Testis (tissue), 3 donors: ENCODE measurements around the gene TREH. TPM values are rescaled to one million over a fixed set of nuclear protein-coding genes. Genes with fewer than 3 reads are reported as not detected.

Experiments used
- DNase-seq: peaks from one replicate; pipeline ENCODE4 v3.0.0-alpha.2; 2019
- H3K27ac ChIP-seq, 2 donors: fragments of 200-600 bp; sonication (generic); one replicate each; pipeline ENCODE4 v1.5.1; 2019
- H3K27me3 ChIP-seq: fragments of 200-600 bp; sonication (generic); one replicate; pipeline ENCODE4 v1.5.1; 2019
- H3K36me3 ChIP-seq: fragments of 200-600 bp; sonication (generic); one replicate; pipeline ENCODE4 v1.5.1; 2017; ENCODE audit warnings: low read depth; ENCODE audit errors: missing control alignments
- H3K4me1 ChIP-seq: fragments of 200-600 bp; sonication (generic); one replicate; pipeline ENCODE4 v1.5.1; 2019
- H3K4me3 ChIP-seq, 2 donors: fragments of 200-600 bp; sonication (generic); one replicate each; pipeline ENCODE4 v1.5.1; 2017 to 2019
- H3K9me3 ChIP-seq: fragments of 200-600 bp; sonication (generic); one replicate; pipeline ENCODE4 v1.5.1; 2017
- CTCF ChIP-seq, 3 experiments: fragments of 450-650 bp in 2 of 3; fragments of 200-600 bp in 1 of 3; sonication (generic) in 1 of 3; IDR thresholded peaks; one replicate each; pipeline ENCODE4 v1.5.1; 2016 to 2019; ENCODE audit warnings: antibody characterized with exemption in 3 of 3, mild to moderate bottlenecking in 2 of 3, moderate library complexity in 1 of 3
- POLR2A ChIP-seq: fragments of 450-650 bp; IDR thresholded peaks from one replicate; pipeline ENCODE4 v1.6.1; 2017; ENCODE audit warnings: antibody characterized with exemption, mild to moderate bottlenecking, moderate library complexity
- WGBS, 2 donors: methylation state at CpG; one replicate each; pipeline ENCODE4 v1.1.5; 2018; 5-methylcytosine and 5-hydroxymethylcytosine counted together
- intact Hi-C: fragments of 100-400 bp; cut with DNase I; formaldehyde crosslinking; loops from one replicate; pipeline ENCODE4 v1.15.1; 2023; ENCODE audit warnings: low total_unique reads
- polyA plus RNA-seq: library from polyadenylated mRNA; stranded (reverse); fragments of 350-450 nt; fragmentation: Illumina TruSeq; extraction: RNeasy Lipid Tissue Mini Kit (QIAGEN cat#74804); gene quantifications from one replicate; pipeline ENCODE4 v1.2.3, GENCODE V29; 2014; ENCODE audit warnings: low read depth, low replicate concordance; ENCODE audit not compliant: insufficient read depth
- total RNA-seq, 2 donors: library from RNA; depleted of rRNA; stranded (reverse); fragments of >200 nt; gene quantifications; one replicate each; pipeline ENCODE4 v1.2.3, GENCODE V29; 2016

Gene TREH
- total and polyA plus RNA-seq, 3 donors from 2014 or later, result 0.62 to 4.0 (median 1.7) TPM

GRCh38 chr11:118663381-118663780 lies 16.1 kb downstream of the TREH start:
- H3K27ac ChIP-seq, result no peak overlapping the region
- WGBS, 2 donors, result 95 to 96% methylated on average over 4 of the region's 4 CpGs
- intact Hi-C loops, result no loop called here

GRCh38 chr11:118662401-118663271 lies 16.8 kb downstream of the TREH start:
- H3K4me3 ChIP-seq, result no peak overlapping the region
- no peaks in the 10 kb centered on the region for H3K36me3 ChIP-seq
- H3K27ac ChIP-seq, result no peak overlapping the region
- TF ChIP-seq CTCF (IDR thresholded peaks at IDR 0.05) (no peak), POLR2A (no peak)
- WGBS, 2 donors, result 87 to 93% methylated on average over 3 to 8 of the region's 8 CpGs
- H3K27me3 ChIP-seq, result no peaks in the 10 kb centered on the region
- no peaks in the 10 kb centered on the region for H3K9me3 ChIP-seq
- no peak for DNase-seq
- intact Hi-C loops, result no loop called here
- H3K4me1 ChIP-seq, result no peaks in the 10 kb centered on the region

More at GRCh38 chr11:118663381-118663780, 16.1 kb downstream of the TREH start:
- Histone ChIP-seq H3K9me3 (no peaks in the 10 kb centered on the region), H3K36me3 (no peaks in the 10 kb centered on the region), H3K4me1 (no peaks in the 10 kb centered on the region), H3K27me3 (no peaks in the 10 kb centered on the region), H3K4me3 (no peak overlapping the region)
- TF ChIP-seq POLR2A (no peak), CTCF (IDR thresholded peaks at IDR 0.05) (no peak)
- DNase-seq, result no peak

GRCh38 chr11:118661425-118662301 lies 17.8 kb downstream of the TREH start:
- 89 to 92% methylated on average over 12 to 19 of the region's 19 CpGs for WGBS, 2 donors
- Histone ChIP-seq H3K27ac (no peak overlapping the region), H3K4me3 (no peak overlapping the region), H3K4me1 (no peaks in the 10 kb centered on the region), H3K9me3 (no peaks in the 10 kb centered on the region), H3K27me3 (no peaks in the 10 kb centered on the region), H3K36me3 (no peaks in the 10 kb centered on the region)
- no peak for DNase-seq
- TF ChIP-seq POLR2A, result no peak
- TF ChIP-seq CTCF (IDR thresholded peaks at IDR 0.05), result no peak
- intact Hi-C loops, result no loop called here

GRCh38 chr11:118660681-118661424 lies 18.6 kb downstream of the TREH start:
- Histone ChIP-seq H3K27ac (no peak overlapping the region), H3K36me3 (no peaks in the 10 kb centered on the region), H3K9me3 (no peaks in the 10 kb centered on the region), H3K4me3 (no peak overlapping the region), H3K4me1 (no peaks in the 10 kb centered on the region), H3K27me3 (no peaks in the 10 kb centered on the region)
- TF ChIP-seq CTCF (IDR thresholded peaks at IDR 0.05), result no peak
- intact Hi-C loops, result no loop called here
- DNase-seq, result no peak
- 89 to 91% methylated on average over 3 to 7 of the region's 7 CpGs for WGBS, 2 donors
